Small intestine (tissue), 7 donors: ENCODE data around the gene DOCK4. TPM values are rescaled to one million over a fixed set of nuclear protein-coding genes. Genes with fewer than 3 reads are reported as not detected.

Experiments
- DNase-seq, 2 donors: peaks; one replicate each; pipeline versions ENCODE4 v3.0.0 to v3.0.0-alpha.2; 2013
- FAIRE-seq: peaks from 2 replicates; lab custom pipeline; 2012; peaks lifted over from hg19 to GRCh38; lab: Jason Lieb, UNC
- H3K27ac ChIP-seq, 3 donors: one replicate each; pipeline ENCODE4 v1.5.1; 2013; ENCODE audit warnings: low read length in 2 of 3, mild to moderate bottlenecking in 2 of 3, control low read depth in 1 of 3, inconsistent platforms in 1 of 3, low read depth in 1 of 3, moderate library complexity in 1 of 3
- H3K27me3 ChIP-seq, 3 donors: one replicate each; pipeline ENCODE4 v1.6.1; 2013; ENCODE audit warnings: low read length in 3 of 3, inconsistent platforms in 1 of 3; ENCODE audit not compliant: control insufficient read depth in 3 of 3, insufficient read depth in 3 of 3
- H3K36me3 ChIP-seq, 3 donors: one replicate each; pipeline ENCODE4 v1.6.1; 2013; ENCODE audit warnings: low read length in 3 of 3, inconsistent platforms in 1 of 3, low read depth in 1 of 3, mild to moderate bottlenecking in 1 of 3, moderate library complexity in 1 of 3; ENCODE audit not compliant: control insufficient read depth in 3 of 3, insufficient read depth in 2 of 3
- H3K4me1 ChIP-seq, 3 donors: one replicate each; pipeline ENCODE4 v1.6.1; 2013; ENCODE audit warnings: low read length in 2 of 3, inconsistent platforms in 1 of 3, low read depth in 1 of 3, mild to moderate bottlenecking in 1 of 3, moderate library complexity in 1 of 3; ENCODE audit not compliant: control insufficient read depth in 3 of 3, insufficient read depth in 2 of 3
- H3K4me3 ChIP-seq, 3 donors: one replicate each; pipeline ENCODE4 v1.5.1; 2013; ENCODE audit warnings: low read length in 3 of 3, control low read depth in 1 of 3, inconsistent platforms in 1 of 3, low read depth in 1 of 3, mild to moderate bottlenecking in 1 of 3, moderate library complexity in 1 of 3
- H3K9me3 ChIP-seq, 2 donors: one replicate each; pipeline ENCODE4 v1.6.1; 2013; ENCODE audit warnings: low read depth in 1 of 2, low read length in 1 of 2; ENCODE audit not compliant: control insufficient read depth in 2 of 2, insufficient read depth in 1 of 2
- WGBS, 3 donors: extraction: QIAGEN DNeasy Blood & Tissue Kit; methylation state at CpG; one replicate each; pipeline ENCODE4 v1.1.7; 2013; 5-methylcytosine and 5-hydroxymethylcytosine counted together
- polyA plus RNA-seq, 4 donors: library from polyadenylated mRNA; stranded (reverse) in 3 of 4; unstranded in 1 of 4; fragments of 200-250 nt in 3 of 4; fragments of 120-200 nt in 1 of 4; gene quantifications; one replicate each; pipeline versions ENCODE4 v1.2.1 to v1.2.3, GENCODE V29; 2013
- donor health status: healthy with polysubstance abuse.
- donor health status: control.
- donor health status: control.
- donor health status: Bipolar disorder and iron deficiency.
- donor health status: healthy.

The DOCK4 gene
- polyA plus RNA-seq, 4 donors, result 1.9 to 4.1 (median 3.8) TPM; not detected in 1

- DNase-seq, result no peak
- WGBS, 3 donors, result 17 to 33% (median 24%) methylated on average over 1 of the region's 1 CpG
- no peaks in the 10 kb centered on the region for H3K36me3 ChIP-seq
- H3K4me3 ChIP-seq, result no peak overlapping the region
- no peak for FAIRE-seq
- H3K27ac ChIP-seq, result no peak overlapping the region
- H3K9me3 ChIP-seq, result no peaks in the 10 kb centered on the region
- no peaks in the 10 kb centered on the region for H3K27me3 ChIP-seq
- H3K4me1 ChIP-seq, result peaks cover 0 to 3% (median 0%) of the 10 kb centered on the region in 3 donors
Measured at GRCh38 chr7:112005205-112005775, 200.9 kb downstream of the DOCK4 start.

GRCh38 chr7:112001091-112001826, 204.9 kb downstream of the DOCK4 start:
- Histone ChIP-seq H3K36me3 (no peaks in the 10 kb centered on the region), H3K27me3 (no peaks in the 10 kb centered on the region), H3K4me1 (peaks cover 0 to 3% (median 0%) of the 10 kb centered on the region in 3 donors), H3K9me3 (no peaks in the 10 kb centered on the region), H3K4me3 (no peak overlapping the region), H3K27ac (no peak overlapping the region)
- FAIRE-seq, result no peak
- 85 to 87% (median 86%) methylated on average over 6 of the region's 6 CpGs for WGBS, 3 donors
- no peak for DNase-seq

GRCh38 chr7:111998326-111998725, 207.9 kb downstream of the DOCK4 start:
- H3K9me3 ChIP-seq, result no peaks in the 10 kb centered on the region
- FAIRE-seq (no peak), DNase-seq (no peak)
- no peaks in the 10 kb centered on the region for H3K27me3 ChIP-seq
- H3K27ac ChIP-seq, result no peak overlapping the region
- WGBS, 3 donors, result 66 to 76% (median 73%) methylated on average over 3 of the region's 3 CpGs
- H3K4me3 ChIP-seq, result no peak overlapping the region
- H3K36me3 ChIP-seq, result no peaks in the 10 kb centered on the region
- H3K4me1 ChIP-seq, result no peaks in the 10 kb centered on the region

- Histone ChIP-seq H3K9me3 (no peaks in the 10 kb centered on the region), H3K27ac (no peak overlapping the region), H3K36me3 (no peaks in the 10 kb centered on the region), H3K27me3 (no peaks in the 10 kb centered on the region), H3K4me1 (no peaks in the 10 kb centered on the region), H3K4me3 (no peak overlapping the region)
- no peak for FAIRE-seq
- no peak for DNase-seq
- 38 to 71% (median 48%) methylated on average over 1 of the region's 1 CpG for WGBS, 3 donors
Measured at GRCh38 chr7:111997546-111997945, 208.7 kb downstream of the DOCK4 start.

GRCh38 chr7:111992601-111993000, 213.6 kb downstream of the DOCK4 start:
- FAIRE-seq (no peak), DNase-seq (no peak)
- Histone ChIP-seq H3K27ac (no peak overlapping the region), H3K36me3 (no peaks in the 10 kb centered on the region), H3K4me1 (no peaks in the 10 kb centered on the region), H3K4me3 (no peak overlapping the region), H3K27me3 (no peaks in the 10 kb centered on the region), H3K9me3 (no peaks in the 10 kb centered on the region)
- 72 to 78% (median 76%) methylated on average over 4 of the region's 4 CpGs for WGBS, 3 donors

- WGBS, 3 donors, result 84 to 89% (median 86%) methylated on average over 3 of the region's 3 CpGs
- no peak for FAIRE-seq
Measured at GRCh38 chr7:111990643-111991042, 215.6 kb downstream of the DOCK4 start.

GRCh38 chr7:111987886-111988285, 218.3 kb downstream of the DOCK4 start:
- no peak overlapping the region for H3K4me3 ChIP-seq
- H3K9me3 ChIP-seq, result no peaks in the 10 kb centered on the region
- FAIRE-seq (no peak), DNase-seq (no peak)
- H3K27me3 ChIP-seq, result no peaks in the 10 kb centered on the region
- no peak overlapping the region for H3K27ac ChIP-seq
- no peaks in the 10 kb centered on the region for H3K4me1 ChIP-seq
- peaks cover 0 to 2% (median 0%) of the 10 kb centered on the region in 3 donors for H3K36me3 ChIP-seq
- 72 to 88% (median 81%) methylated on average over 1 of the region's 1 CpG for WGBS, 3 donors

More at GRCh38 chr7:111990643-111991042, 215.6 kb downstream of the DOCK4 start:
- Histone ChIP-seq H3K9me3 (no peaks in the 10 kb centered on the region), H3K27ac (no peak overlapping the region), H3K4me1 (no peaks in the 10 kb centered on the region), H3K27me3 (no peaks in the 10 kb centered on the region), H3K36me3 (no peaks in the 10 kb centered on the region), H3K4me3 (no peak overlapping the region)
- no peak for DNase-seq

- Histone ChIP-seq H3K9me3 (no peaks in the 10 kb centered on the region), H3K27ac (no peak overlapping the region), H3K36me3 (peaks cover 0 to 2% (median 0%) of the 10 kb centered on the region in 3 donors), H3K27me3 (no peaks in the 10 kb centered on the region), H3K4me3 (no peak overlapping the region), H3K4me1 (no peaks in the 10 kb centered on the region)
- DNase-seq, result no peak
- FAIRE-seq, result no peak
- 54 to 65% (median 57%) methylated on average over 6 of the region's 6 CpGs for WGBS, 3 donors
Measured at GRCh38 chr7:111987115-111987826, 218.9 kb downstream of the DOCK4 start.
